ENCODE data around the gene BTLA.
"Not testable (repeated sequence)": the region's sequence is repeated elsewhere in the genome, so short reads cannot be mapped to it uniquely, and the experiment has no call there.

The BTLA gene

GRCh38 chr3:112519424-112520001 is 20.2 kb upstream of the BTLA start:
- POLR2A ChIA-PET: no interaction called here
- H3K4me1 ChIP-seq (ENCODE audit: control extremely low read depth in 1 of 4, control insufficient read depth in 4 of 4, insufficient read depth in 4 of 4, low read length in 3 of 4): peaks cover 4 to 15% (median 5%) of the 10 kb centered on the region in 4 experiments
- no peak overlapping the region for H3K4me3 ChIP-seq (ENCODE audit: control insufficient read depth in 1 of 7, extremely low read depth in 1 of 7, insufficient read depth in 4 of 7, low read depth in 2 of 7, low read length in 6 of 7)
- no peaks in the 10 kb centered on the region for H3K27me3 ChIP-seq (replicated peaks in 2 of 5; ENCODE audit: control insufficient read depth in 4 of 5, insufficient read depth in 5 of 5, low read length in 4 of 5)
- CTCF ChIA-PET: interaction anchor here (0.7 to 3.9 kb wide), 27 partner anchors 13 to 408 kb away, joined by 3 to 33 read pairs (median 4); partner anchors contain the start of genes CD200 and SLC9C1
- peak; percentile 82 to 89 (median 87) for DNase-seq
- peaks cover 0 to 1% (median 0%) of the 10 kb centered on the region in 4 experiments for H3K36me3 ChIP-seq (ENCODE audit: control insufficient read depth in 4 of 4, insufficient read depth in 4 of 4, low read length in 3 of 4)
- no peak overlapping the region for H3K27ac ChIP-seq (ENCODE audit: insufficient read depth in 1 of 2, low read depth in 1 of 2, low read length in 2 of 2, poor library complexity in 1 of 2, severe bottlenecking in 2 of 2)
- no peaks in the 10 kb centered on the region for H3K9me3 ChIP-seq (ENCODE audit: control extremely low read depth in 1 of 5, control insufficient read depth in 4 of 5, insufficient read depth in 2 of 5, low read depth in 1 of 5, low read length in 4 of 5)
- WGBS (ENCODE audit: insufficient coverage): no CpG with 5 or more reads among the region's 2 CpGs

GRCh38 chr3:112518970-112519369 is 19.7 kb upstream of the BTLA start:
- WGBS (ENCODE audit: insufficient coverage): no CpG with 5 or more reads among the region's 3 CpGs
- H3K4me3 ChIP-seq (ENCODE audit: control insufficient read depth in 1 of 7, extremely low read depth in 1 of 7, insufficient read depth in 4 of 7, low read depth in 2 of 7, low read length in 6 of 7); H3K27ac ChIP-seq (ENCODE audit: insufficient read depth in 1 of 2, low read depth in 1 of 2, low read length in 2 of 2, poor library complexity in 1 of 2, severe bottlenecking in 2 of 2); H3K9me3 ChIP-seq (ENCODE audit: control extremely low read depth in 1 of 5, control insufficient read depth in 4 of 5, insufficient read depth in 2 of 5, low read depth in 1 of 5, low read length in 4 of 5); H3K36me3 ChIP-seq (ENCODE audit: control insufficient read depth in 4 of 4, insufficient read depth in 4 of 4, low read length in 3 of 4); POLR2A ChIA-PET; H3K27me3 ChIP-seq (replicated peaks in 2 of 5; ENCODE audit: control insufficient read depth in 4 of 5, insufficient read depth in 5 of 5, low read length in 4 of 5): not testable (repeated sequence)
- CTCF ChIA-PET: interaction anchor here (0.7 to 3.9 kb wide), 18 partner anchors 54 to 419 kb away, joined by 3 to 33 read pairs (median 3); partner anchors contain the start of gene CD200
- peaks cover 4 to 15% (median 5%) of the 10 kb centered on the region in 4 experiments for H3K4me1 ChIP-seq (ENCODE audit: control extremely low read depth in 1 of 4, control insufficient read depth in 4 of 4, insufficient read depth in 4 of 4, low read length in 3 of 4)
- peak; percentile 16 to 68 (median 55) for DNase-seq

GRCh38 chr3:112514527-112515128 is 15.4 kb upstream of the BTLA start:
- Histone ChIP-seq H3K27ac (ENCODE audit: insufficient read depth in 1 of 2, low read depth in 1 of 2, low read length in 2 of 2, poor library complexity in 1 of 2, severe bottlenecking in 2 of 2) (no peak overlapping the region), H3K27me3 (replicated peaks in 2 of 5; ENCODE audit: control insufficient read depth in 4 of 5, insufficient read depth in 5 of 5, low read length in 4 of 5) (no peaks in the 10 kb centered on the region), H3K9me3 (ENCODE audit: control extremely low read depth in 1 of 5, control insufficient read depth in 4 of 5, insufficient read depth in 2 of 5, low read depth in 1 of 5, low read length in 4 of 5) (peaks cover 0 to 7% (median 2%) of the 10 kb centered on the region in 5 experiments), H3K4me1 (ENCODE audit: control extremely low read depth in 1 of 4, control insufficient read depth in 4 of 4, insufficient read depth in 4 of 4, low read length in 3 of 4) (peaks cover 0 to 4% (median 0%) of the 10 kb centered on the region in 4 experiments), H3K36me3 (ENCODE audit: control insufficient read depth in 4 of 4, insufficient read depth in 4 of 4, low read length in 3 of 4) (no peaks in the 10 kb centered on the region), H3K4me3 (ENCODE audit: control insufficient read depth in 1 of 7, extremely low read depth in 1 of 7, insufficient read depth in 4 of 7, low read depth in 2 of 7, low read length in 6 of 7) (no peak overlapping the region)
- no CpG with 5 or more reads among the region's 2 CpGs for WGBS (ENCODE audit: insufficient coverage)
- ChIA-PET CTCF (interaction anchor here (0.9 to 1.6 kb wide), 3 partner anchors 48 to 221 kb away, joined by 4 to 6 read pairs (median 5); partner anchors contain the start of genes CD200 and SLC9C1), POLR2A (no interaction called here)
- DNase-seq: no peak

- Histone ChIP-seq H3K36me3 (ENCODE audit: control insufficient read depth in 4 of 4, insufficient read depth in 4 of 4, low read length in 3 of 4) (no peaks in the 10 kb centered on the region), H3K4me1 (ENCODE audit: control extremely low read depth in 1 of 4, control insufficient read depth in 4 of 4, insufficient read depth in 4 of 4, low read length in 3 of 4) (peaks cover 0 to 4% (median 2%) of the 10 kb centered on the region in 4 experiments), H3K9me3 (ENCODE audit: control extremely low read depth in 1 of 5, control insufficient read depth in 4 of 5, insufficient read depth in 2 of 5, low read depth in 1 of 5, low read length in 4 of 5) (peaks cover 0 to 9% (median 2%) of the 10 kb centered on the region in 5 experiments), H3K4me3 (ENCODE audit: control insufficient read depth in 1 of 7, extremely low read depth in 1 of 7, insufficient read depth in 4 of 7, low read depth in 2 of 7, low read length in 6 of 7) (no peak overlapping the region), H3K27me3 (replicated peaks in 2 of 5; ENCODE audit: control insufficient read depth in 4 of 5, insufficient read depth in 5 of 5, low read length in 4 of 5) (no peaks in the 10 kb centered on the region), H3K27ac (ENCODE audit: insufficient read depth in 1 of 2, low read depth in 1 of 2, low read length in 2 of 2, poor library complexity in 1 of 2, severe bottlenecking in 2 of 2) (no peak overlapping the region)
- ChIA-PET CTCF (no interaction called here), POLR2A (no interaction called here)
- peak in 1 of 3 donors; percentile 13 for DNase-seq
Measured at GRCh38 chr3:112512320-112512719, 13.0 kb upstream of the BTLA start.

- CTCF ChIA-PET: no interaction called here
- POLR2A ChIA-PET: no interaction called here
Measured at GRCh38 chr3:112508860-112509259, 9.6 kb upstream of the BTLA start.

GRCh38 chr3:112508261-112508660 is 9.0 kb upstream of the BTLA start:
- no peak for DNase-seq
- Histone ChIP-seq H3K27ac (ENCODE audit: insufficient read depth in 1 of 2, low read depth in 1 of 2, low read length in 2 of 2, poor library complexity in 1 of 2, severe bottlenecking in 2 of 2) (no peak overlapping the region), H3K4me3 (ENCODE audit: control insufficient read depth in 1 of 7, extremely low read depth in 1 of 7, insufficient read depth in 4 of 7, low read depth in 2 of 7, low read length in 6 of 7) (no peak overlapping the region), H3K4me1 (ENCODE audit: control extremely low read depth in 1 of 4, control insufficient read depth in 4 of 4, insufficient read depth in 4 of 4, low read length in 3 of 4) (peaks cover 0 to 6% (median 1%) of the 10 kb centered on the region in 4 experiments), H3K36me3 (ENCODE audit: control insufficient read depth in 4 of 4, insufficient read depth in 4 of 4, low read length in 3 of 4) (no peaks in the 10 kb centered on the region), H3K27me3 (replicated peaks in 2 of 5; ENCODE audit: control insufficient read depth in 4 of 5, insufficient read depth in 5 of 5, low read length in 4 of 5) (no peaks in the 10 kb centered on the region), H3K9me3 (ENCODE audit: control extremely low read depth in 1 of 5, control insufficient read depth in 4 of 5, insufficient read depth in 2 of 5, low read depth in 1 of 5, low read length in 4 of 5) (peaks cover 0 to 6% (median 2%) of the 10 kb centered on the region in 5 experiments)
- CTCF ChIA-PET: interaction anchor here (0.7 to 3.1 kb wide), 2 partner anchors 12 to 385 kb away, joined by 3 to 9 read pairs; no protein-coding TSS in a partner anchor
- POLR2A ChIA-PET: no interaction called here
- 86% methylated on average over 1 of the region's 2 CpGs for WGBS (ENCODE audit: insufficient coverage)

More at GRCh38 chr3:112508860-112509259, 9.6 kb upstream of the BTLA start:
- peak in 1 of 3 donors; percentile 19 for DNase-seq
- Histone ChIP-seq H3K4me1 (ENCODE audit: control extremely low read depth in 1 of 4, control insufficient read depth in 4 of 4, insufficient read depth in 4 of 4, low read length in 3 of 4) (peaks cover 0 to 6% (median 1%) of the 10 kb centered on the region in 4 experiments), H3K27ac (ENCODE audit: insufficient read depth in 1 of 2, low read depth in 1 of 2, low read length in 2 of 2, poor library complexity in 1 of 2, severe bottlenecking in 2 of 2) (no peak overlapping the region), H3K36me3 (ENCODE audit: control insufficient read depth in 4 of 4, insufficient read depth in 4 of 4, low read length in 3 of 4) (no peaks in the 10 kb centered on the region), H3K9me3 (ENCODE audit: control extremely low read depth in 1 of 5, control insufficient read depth in 4 of 5, insufficient read depth in 2 of 5, low read depth in 1 of 5, low read length in 4 of 5) (peaks cover 0 to 9% (median 2%) of the 10 kb centered on the region in 5 experiments), H3K4me3 (ENCODE audit: control insufficient read depth in 1 of 7, extremely low read depth in 1 of 7, insufficient read depth in 4 of 7, low read depth in 2 of 7, low read length in 6 of 7) (no peak overlapping the region), H3K27me3 (replicated peaks in 2 of 5; ENCODE audit: control insufficient read depth in 4 of 5, insufficient read depth in 5 of 5, low read length in 4 of 5) (no peaks in the 10 kb centered on the region)

- CTCF ChIA-PET: interaction anchor here (3.1 kb wide), 1 partner anchor 15 kb away, joined by 9 read pairs; no protein-coding TSS in a partner anchor
- Histone ChIP-seq H3K27ac (ENCODE audit: insufficient read depth in 1 of 2, low read depth in 1 of 2, low read length in 2 of 2, poor library complexity in 1 of 2, severe bottlenecking in 2 of 2) (no peak overlapping the region), H3K9me3 (ENCODE audit: control extremely low read depth in 1 of 5, control insufficient read depth in 4 of 5, insufficient read depth in 2 of 5, low read depth in 1 of 5, low read length in 4 of 5) (peaks cover 0 to 3% (median 0%) of the 10 kb centered on the region in 5 experiments), H3K4me3 (ENCODE audit: control insufficient read depth in 1 of 7, extremely low read depth in 1 of 7, insufficient read depth in 4 of 7, low read depth in 2 of 7, low read length in 6 of 7) (no peak overlapping the region), H3K4me1 (ENCODE audit: control extremely low read depth in 1 of 4, control insufficient read depth in 4 of 4, insufficient read depth in 4 of 4, low read length in 3 of 4) (peaks cover 0 to 6% (median 3%) of the 10 kb centered on the region in 4 experiments), H3K27me3 (replicated peaks in 2 of 5; ENCODE audit: control insufficient read depth in 4 of 5, insufficient read depth in 5 of 5, low read length in 4 of 5) (no peaks in the 10 kb centered on the region), H3K36me3 (ENCODE audit: control insufficient read depth in 4 of 4, insufficient read depth in 4 of 4, low read length in 3 of 4) (no peaks in the 10 kb centered on the region)
- no CpG with 5 or more reads among the region's 2 CpGs for WGBS (ENCODE audit: insufficient coverage)
- POLR2A ChIA-PET: no interaction called here
- DNase-seq: no peak
Measured at GRCh38 chr3:112505907-112506306, 6.6 kb upstream of the BTLA start.
